Anterior cingulate cortex (tissue), 58 donors: ENCODE measurements around the gene COQ3.

ENCODE experiments used
- DNase-seq, 58 donors: peaks; one replicate each; lab custom pipeline; 2025; lab: John Stamatoyannopoulos, UW

COQ3 gene

DNA sequence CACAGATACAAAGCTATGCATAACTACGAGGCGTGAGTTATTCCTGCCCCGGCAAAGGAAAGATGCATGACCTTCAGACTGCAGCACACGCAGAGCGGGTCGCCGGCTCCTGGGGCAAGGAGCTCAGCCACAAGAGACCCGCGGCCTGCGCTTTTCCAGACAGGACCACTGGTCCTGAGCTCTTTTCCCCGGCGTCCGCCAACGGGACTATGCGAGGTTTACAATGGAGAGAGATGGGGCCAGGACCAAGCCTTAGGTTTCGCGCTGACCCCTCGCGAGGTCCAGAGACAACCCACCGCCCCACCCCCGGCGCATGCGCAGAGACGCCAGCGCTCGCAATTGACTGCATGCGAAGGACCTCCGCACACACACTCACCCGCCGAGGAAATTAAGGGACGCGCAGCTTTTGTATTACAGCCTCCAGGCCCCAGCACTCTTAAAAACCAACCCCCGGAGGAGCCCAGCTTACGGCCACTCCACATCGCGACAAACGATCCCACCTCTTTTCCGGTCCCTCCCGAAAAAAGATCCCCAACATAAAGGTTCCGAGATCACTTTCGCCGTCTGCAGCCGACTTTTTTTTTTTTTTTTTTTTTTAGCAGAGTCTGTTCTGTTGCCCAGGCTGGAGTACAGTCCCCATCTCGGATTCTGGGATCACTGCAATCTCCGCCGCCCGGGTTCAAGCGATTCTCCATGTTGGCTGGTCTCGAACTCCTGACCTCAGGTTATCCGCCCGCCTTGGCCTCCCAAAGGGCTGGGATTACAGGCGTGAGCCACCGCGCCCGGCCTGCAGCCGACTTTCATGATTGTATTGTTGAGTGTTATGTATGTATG lies at the start of gene COQ3:
COQ3 (minus strand) TSS at position 498 of the 834 bp plus-strand sequence; CDS start at position 482, 16 bp downstream.
- peak in 57 of 58 donors; percentile 25 to 83 (median 66) for DNase-seq

DNA sequence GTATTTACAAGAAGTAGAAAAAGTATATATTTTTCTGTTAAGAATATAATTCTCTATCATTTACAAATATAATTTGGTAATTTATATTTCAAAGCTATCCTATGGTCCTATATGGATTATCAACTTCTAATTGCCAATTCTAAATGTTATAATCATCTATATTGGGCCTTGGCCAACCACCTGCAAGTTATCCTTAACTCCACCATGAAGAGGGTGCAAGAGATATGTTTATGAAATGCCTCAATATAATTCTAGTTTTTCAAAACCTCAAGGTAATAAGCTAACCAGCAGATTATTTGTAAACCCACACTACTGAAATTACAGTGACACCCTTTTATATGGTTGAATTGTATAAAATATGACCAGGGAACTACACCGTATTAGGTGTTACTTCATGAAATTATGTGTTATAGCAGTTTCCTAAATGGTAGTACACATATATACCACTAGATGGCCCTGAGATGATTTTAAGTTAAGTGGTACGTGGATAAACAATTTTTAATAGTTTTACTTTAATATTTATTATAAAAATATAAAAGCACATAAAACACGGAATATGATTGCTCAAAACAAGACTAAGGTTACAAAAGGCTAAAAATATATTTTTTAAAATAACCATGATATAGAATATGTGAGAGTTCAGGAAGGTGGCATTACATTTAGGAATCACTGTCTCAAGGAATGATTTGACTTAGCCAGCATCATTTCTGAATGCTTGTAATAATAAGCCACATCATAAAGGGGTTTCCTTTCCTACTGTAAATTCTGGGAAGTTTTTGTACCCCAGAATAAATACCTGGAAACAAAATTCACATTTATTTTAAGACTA lies 40.9 kb upstream of the COQ3 start:
- DNase-seq = no peak

DNA sequence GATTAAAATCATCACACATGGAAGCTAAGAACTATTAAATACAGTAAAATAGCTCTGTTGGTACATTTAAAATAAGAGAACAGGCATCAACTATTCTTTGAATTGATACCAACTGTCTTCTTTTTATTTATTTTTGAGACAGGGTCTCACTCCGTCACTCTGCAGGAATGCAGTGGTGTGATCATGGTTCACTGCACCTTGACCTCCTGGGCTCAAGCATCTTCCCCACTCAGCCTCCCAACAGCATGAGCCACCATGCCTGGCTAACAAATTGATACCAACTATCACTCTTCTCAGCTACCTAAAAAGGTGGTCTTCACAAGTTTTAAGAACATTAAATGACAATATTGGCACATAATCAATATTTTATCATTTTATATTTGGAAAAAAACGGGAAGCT lies 38.9 kb upstream of the COQ3 start:
- no peak for DNase-seq

GRCh38 chr6:99431901-99432300 lies 37.9 kb upstream of the COQ3 start:
- no peak for DNase-seq

- no peak for DNase-seq
Measured at GRCh38 chr6:99427988-99428387, 34.0 kb upstream of the COQ3 start.

DNA sequence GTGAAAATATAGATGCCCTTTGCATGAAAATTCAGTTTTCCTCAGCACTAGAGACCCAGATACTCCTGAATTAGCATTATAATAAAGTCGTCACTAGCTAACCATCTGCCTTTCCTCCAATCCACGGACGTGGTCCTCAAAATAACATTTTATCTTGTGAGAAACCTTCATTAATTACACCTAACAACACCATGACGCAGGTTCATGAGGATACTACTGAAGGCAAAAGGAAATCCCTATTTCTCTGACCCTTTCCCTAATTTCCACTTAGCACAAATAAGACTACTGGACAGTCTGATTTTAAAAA lies 32.4 kb upstream of the COQ3 start:
- no peak for DNase-seq

GRCh38 chr6:99425647-99426450 lies 31.9 kb upstream of the COQ3 start:
- DNase-seq = peak in 56 of 58 donors; percentile 41 to 96 (median 84)

DNA sequence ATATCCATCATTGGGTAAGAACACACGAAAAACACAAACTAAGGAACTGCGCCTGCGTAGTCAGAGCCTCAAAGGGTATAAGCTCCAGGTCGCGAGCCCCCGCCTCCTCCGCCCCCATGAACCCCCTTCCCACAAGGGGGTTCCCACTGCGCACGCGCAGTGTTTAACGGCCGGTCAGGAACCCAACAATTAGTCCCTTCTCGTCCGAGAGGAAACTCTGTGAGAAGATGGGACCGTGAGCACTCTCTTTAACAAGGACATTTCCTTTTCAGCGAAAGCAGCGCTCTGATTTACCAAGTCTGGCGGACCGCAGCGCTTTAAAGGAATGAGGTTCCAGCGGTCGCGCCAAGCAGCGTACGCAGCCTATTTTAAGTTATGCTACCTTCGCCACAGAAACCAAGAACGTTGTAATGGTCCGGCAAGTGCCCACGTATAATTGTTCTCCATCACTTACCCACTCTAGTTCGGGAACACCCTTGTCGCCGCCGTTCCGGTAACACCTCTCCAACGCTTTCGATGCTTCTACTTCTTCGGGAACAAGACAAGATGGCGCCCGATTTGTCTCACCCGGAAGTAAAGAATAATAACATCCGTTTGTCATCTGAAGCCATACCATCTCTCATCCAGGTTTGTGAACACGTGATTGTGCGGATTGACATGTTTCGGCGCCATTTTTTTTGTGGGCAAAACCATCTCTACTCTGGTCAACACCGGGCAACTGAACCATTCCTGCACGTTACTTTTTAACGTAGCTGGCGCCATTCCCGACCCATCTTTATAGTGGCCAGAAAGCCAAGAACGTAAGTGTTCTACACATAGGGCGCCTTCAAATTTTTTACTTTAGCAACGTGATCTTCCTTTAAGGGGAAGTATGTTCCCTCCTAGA lies 31.0 kb upstream of the COQ3 start, which contains the start of gene PNISR:
PNISR (minus strand) TSS at position 548 of the 886 bp plus-strand sequence. CDS start 10,649 bp downstream, outside the sequence.
- DNase-seq = peak; percentile 58 to 98 (median 90)

DNA sequence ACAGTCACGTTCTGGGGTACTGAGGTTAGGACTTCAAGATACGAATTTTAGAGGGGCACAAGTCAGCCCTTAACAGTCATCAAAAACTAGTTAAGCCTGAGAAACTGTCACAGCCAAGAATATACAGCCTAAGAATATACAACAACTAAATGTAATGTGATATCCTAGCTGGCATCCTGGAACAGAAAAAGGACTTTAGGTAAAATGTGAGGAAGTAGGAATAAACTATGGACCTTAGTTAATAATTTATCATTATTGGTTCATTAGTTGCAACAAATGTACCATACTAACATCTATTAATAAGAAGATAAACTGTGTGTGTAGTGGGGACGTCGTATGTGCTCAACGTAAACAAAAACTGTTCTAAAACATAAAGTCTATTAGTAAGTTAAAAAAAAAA lies 30.0 kb upstream of the COQ3 start:
- DNase-seq = no peak

GRCh38 chr6:99422912-99423311 lies 28.9 kb upstream of the COQ3 start:
- no peak for DNase-seq

- DNase-seq = no peak
Measured at GRCh38 chr6:99416892-99417767, 23.1 kb upstream of the COQ3 start.

GRCh38 chr6:99416226-99416625 lies 22.2 kb upstream of the COQ3 start:
- DNase-seq = no peak

GRCh38 chr6:99415446-99415845 lies 21.5 kb upstream of the COQ3 start:
- DNase-seq = no peak

- DNase-seq = peak in 18 of 58 donors; percentile 1 to 55 (median 10)
Measured at GRCh38 chr6:99412065-99412464, 18.1 kb upstream of the COQ3 start.

DNA sequence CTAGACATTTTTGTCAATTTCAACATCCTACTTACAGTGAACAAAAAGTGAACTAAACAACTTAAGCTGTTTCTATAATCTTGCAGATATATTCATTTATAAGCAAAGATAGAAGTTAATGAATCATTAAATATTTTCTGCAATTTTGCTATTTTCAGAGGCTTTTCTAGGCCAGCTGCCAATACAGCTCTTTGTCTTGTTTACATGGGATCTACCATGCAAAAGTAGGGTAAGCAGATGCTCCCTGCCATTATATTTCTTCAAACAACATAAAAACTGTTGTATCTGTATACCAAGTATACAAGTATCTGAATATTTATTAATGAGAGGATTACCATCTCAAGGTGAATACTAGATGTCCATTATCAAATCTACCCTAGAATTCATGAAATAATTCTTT lies 15.7 kb upstream of the COQ3 start:
- no peak for DNase-seq

- no peak for DNase-seq
Measured at GRCh38 chr6:99407076-99407475, 13.1 kb upstream of the COQ3 start.

DNA sequence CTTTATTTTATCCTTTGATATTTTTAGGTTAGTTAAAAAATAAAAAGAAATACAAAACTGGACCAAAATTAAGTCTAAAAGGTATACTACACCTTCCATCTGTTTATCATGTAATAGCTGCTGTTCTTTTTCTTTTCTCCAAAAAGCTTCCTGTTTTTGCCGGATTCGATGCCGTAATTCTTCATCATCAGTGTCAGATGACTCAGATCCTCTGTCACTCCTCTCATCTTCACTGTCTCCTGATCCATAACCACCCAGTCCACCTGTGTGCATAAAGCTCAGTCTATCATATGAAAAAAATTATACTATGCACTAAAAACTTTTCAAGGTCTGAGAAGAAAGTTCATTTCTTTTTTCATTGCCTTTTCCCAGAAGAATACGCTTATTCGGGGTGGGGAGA lies 8.5 kb upstream of the COQ3 start:
- no peak for DNase-seq

DNA sequence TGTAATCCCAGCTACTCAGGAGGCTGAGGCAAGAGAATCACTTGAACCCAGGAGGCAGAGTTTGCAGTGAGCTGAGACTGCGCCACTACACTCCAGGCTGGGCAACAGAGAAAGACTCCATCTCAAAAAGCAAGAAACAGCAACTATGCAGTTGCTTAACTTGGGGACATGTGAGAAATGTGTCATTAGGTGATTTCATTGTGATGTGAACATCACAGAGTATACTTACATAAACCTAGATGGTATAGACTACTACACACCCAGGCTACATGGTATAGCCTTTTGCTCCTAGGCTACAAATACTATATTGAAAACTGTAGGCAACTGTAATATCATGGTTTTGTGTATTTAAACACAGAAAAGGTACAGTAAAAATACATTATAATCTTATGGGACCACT lies 3.3 kb upstream of the COQ3 start:
- DNase-seq = no peak

- DNase-seq = no peak
Measured at GRCh38 chr6:99393366-99393697, 663 bp downstream of the COQ3 start.
